GM18909 (cell line): ENCODE data around the gene FCHO1.
"Not testable (repeated sequence)": the region's sequence is repeated elsewhere in the genome, so short reads cannot be mapped to it uniquely, and the experiment has no call there.

Experiments used
- ATAC-seq: cut with Tn5 transposase; IDR thresholded peaks from one replicate; pipeline ENCODE4 v1.9.1; 2021; ENCODE audit warnings: mild to moderate bottlenecking; ENCODE audit not compliant: unreplicated experiment, poor library complexity

Gene FCHO1

GRCh38 chr19:17787274-17787913 lies 36.1 kb downstream of the FCHO1 start:
- ATAC-seq: no peak

- no peak for ATAC-seq
Measured at GRCh38 chr19:17788632-17789031, 37.4 kb downstream of the FCHO1 start.

GRCh38 chr19:17790059-17790780 lies 38.9 kb downstream of the FCHO1 start:
- ATAC-seq: no peak

GRCh38 chr19:17794412-17794730 lies 43.1 kb downstream of the FCHO1 start:
- ATAC-seq: no peak

- no peak for ATAC-seq
Measured at GRCh38 chr19:17794731-17795494, 43.6 kb downstream of the FCHO1 start, which contains the start of gene B3GNT3. TSS of gene B3GNT3 (plus strand) at chr19:17795138. CDS start at chr19:17807808, 12,670 bp downstream.

GRCh38 chr19:17795495-17795856 lies 44.2 kb downstream of the FCHO1 start:
- ATAC-seq: no peak

- no peak for ATAC-seq
Measured at GRCh38 chr19:17796013-17796837, 44.9 kb downstream of the FCHO1 start.

GRCh38 chr19:17796838-17797423 lies 45.7 kb downstream of the FCHO1 start:
- ATAC-seq: no peak

GRCh38 chr19:17797424-17798201 lies 46.3 kb downstream of the FCHO1 start:
- no peak for ATAC-seq

GRCh38 chr19:17798599-17798998 lies 47.3 kb downstream of the FCHO1 start:
- not testable (repeated sequence) for ATAC-seq

GRCh38 chr19:17802137-17802858 lies 51.0 kb downstream of the FCHO1 start:
- ATAC-seq: no peak

GRCh38 chr19:17803264-17803896 lies 52.1 kb downstream of the FCHO1 start:
- ATAC-seq: no peak

- ATAC-seq: no peak
Measured at GRCh38 chr19:17805427-17805826, 54.1 kb downstream of the FCHO1 start.

- ATAC-seq: no peak
Measured at GRCh38 chr19:17806945-17807344, 55.7 kb downstream of the FCHO1 start.

GRCh38 chr19:17807731-17808316 lies 56.5 kb downstream of the FCHO1 start:
- ATAC-seq: no peak

GRCh38 chr19:17811103-17811502 lies 59.8 kb downstream of the FCHO1 start:
- ATAC-seq: no peak

GRCh38 chr19:17811681-17812080 lies 60.4 kb downstream of the FCHO1 start:
- ATAC-seq: no peak

GRCh38 chr19:17812099-17812498 lies 60.8 kb downstream of the FCHO1 start:
- ATAC-seq: no peak
